HUDEP-2 (cell line): ENCODE measurements around the gene DYNC1H1.
A peak's percentile ranks its signal among the peaks of the same experiment; 100 is the strongest.
"Not testable (repeated sequence)": the region's sequence is repeated elsewhere in the genome, so short reads cannot be mapped to it uniquely, and the experiment has no call there.

Experiments used
- DNase-seq, 76 experiments: peaks; one replicate each; lab custom pipeline; 2025; ENCODE audit not compliant: unreplicated experiment in 76 of 76; lab: John Stamatoyannopoulos, UW

DYNC1H1 gene

DNA sequence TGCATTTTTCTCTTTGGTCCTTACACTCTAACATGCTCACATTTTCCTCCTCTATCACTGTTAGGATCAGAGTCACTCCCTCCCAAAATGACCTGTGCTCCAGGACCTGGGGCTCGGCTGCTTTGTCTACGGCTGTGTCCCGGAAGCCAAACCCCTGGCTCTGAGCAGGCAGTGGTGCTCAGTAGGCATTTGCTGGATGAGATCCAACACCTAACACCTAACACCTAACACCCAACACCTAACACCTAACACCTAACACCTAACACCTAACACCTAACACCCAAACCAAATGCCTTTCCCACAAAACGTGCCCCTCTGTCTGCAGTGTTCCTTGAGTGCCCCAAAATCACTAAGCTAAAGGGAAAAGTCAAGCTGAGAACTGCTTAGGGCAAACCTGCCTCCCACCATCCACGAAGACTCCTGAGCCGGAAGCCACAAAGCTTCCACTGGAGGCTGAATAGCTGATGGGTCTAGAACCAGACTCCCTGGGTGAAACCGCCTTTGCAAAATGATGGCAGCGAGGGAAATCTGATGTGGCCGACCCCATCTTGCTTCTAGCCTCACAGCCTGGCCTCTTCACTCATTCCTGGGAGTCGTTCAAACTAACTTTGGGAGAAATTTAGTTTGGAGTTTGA is 93.2 kb downstream of the DYNC1H1 start:
- no peak for DNase-seq

DNA sequence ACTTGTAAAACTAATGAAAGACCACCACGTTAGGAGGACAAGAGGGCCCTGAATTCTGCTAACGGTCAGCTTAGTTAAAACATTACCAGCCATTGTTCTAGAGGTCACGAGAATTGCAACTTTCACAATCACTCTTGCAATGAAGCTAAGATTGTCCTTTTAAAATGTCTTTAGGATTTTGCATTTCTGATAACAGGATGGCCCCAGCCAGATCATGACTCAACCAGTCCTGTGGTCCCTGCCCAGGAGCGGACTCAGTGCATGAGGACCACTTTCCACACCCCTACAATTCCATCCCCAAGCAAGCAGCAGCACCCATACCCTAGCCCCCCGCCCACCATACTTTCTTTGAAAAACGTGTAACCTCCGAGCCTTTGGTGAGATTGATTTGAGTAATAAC is 93.8 kb downstream of the DYNC1H1 start:
- no peak for DNase-seq

DNA sequence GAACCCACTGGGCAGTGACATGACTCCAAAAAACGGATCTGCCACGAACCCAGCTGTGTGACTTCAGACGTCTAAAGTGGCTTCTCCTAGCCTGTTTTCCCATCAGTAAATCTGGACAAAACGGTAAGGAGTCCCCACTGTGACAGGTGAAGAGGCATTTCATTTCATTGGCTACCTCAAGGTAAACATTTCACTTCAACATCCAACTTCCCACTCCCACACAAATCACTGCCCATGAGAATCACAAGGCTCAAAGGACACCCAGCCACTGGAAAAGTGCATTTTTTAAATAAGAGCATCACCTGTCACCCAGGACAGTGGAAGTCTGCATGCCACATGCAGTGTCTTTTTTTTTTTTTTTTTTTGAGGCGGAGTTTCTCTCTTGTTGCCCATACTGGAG is 94.6 kb downstream of the DYNC1H1 start:
- no peak for DNase-seq

DNA sequence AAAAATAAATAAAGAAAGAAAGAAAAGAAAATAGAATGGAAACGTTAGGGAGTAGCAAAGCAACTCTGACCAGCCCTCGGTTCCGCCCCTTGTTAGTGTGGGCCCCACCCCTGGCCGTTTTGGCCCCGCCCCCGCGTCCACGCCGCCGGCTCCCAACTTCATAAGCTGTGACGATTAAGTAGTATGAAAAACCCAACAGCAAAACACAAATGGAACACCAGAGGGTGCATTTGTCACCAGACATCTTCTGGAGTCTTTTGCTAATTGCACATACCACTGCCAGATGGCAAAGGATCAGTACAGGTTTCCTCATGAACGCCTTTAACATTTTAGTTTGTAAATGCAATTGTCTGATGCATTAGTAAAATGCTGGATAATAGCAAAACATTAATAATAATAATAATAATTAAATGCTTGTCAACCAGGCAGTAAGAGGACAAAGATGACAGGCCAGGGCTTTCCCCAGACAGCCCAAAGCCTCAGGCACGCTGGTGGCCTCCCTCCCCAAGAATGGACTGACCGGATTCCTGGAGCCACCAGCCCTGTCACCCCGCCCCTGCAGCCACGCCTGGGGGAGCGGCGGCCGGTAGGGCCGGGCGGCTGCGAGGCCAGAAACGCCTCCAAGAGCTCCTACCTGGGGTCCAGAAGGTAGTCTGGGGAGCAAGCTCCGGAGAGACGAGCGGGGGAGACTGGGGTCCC is 98.9 kb downstream of the DYNC1H1 start:
- peak in 74 of 76 experiments; percentile 3 to 95 (median 80) for DNase-seq

GRCh38 chr14:102063808-102064429 is 99.5 kb downstream of the DYNC1H1 start:
- no peak for DNase-seq

DNA sequence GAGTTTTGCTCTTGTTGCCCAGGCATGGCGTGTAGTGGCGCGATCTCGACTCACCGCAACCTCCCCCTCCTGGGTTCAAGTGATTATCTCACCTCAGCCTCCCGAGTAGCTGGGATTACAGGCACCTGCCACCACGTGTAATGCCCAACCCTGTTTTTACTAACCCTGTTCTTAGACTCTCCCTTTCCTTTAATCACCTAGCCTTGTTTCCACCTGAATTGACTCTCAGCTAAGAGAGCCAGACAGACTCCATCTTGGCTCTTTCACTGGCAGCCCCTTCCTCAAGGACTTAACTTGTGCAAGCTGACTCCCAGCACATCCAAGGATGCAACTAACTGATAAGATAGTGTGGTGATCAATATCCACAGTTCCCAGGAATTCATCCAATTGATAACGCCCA is 100.2 kb downstream of the DYNC1H1 start:
- DNase-seq: not testable (repeated sequence)

GRCh38 chr14:102066041-102066451 is 101.7 kb downstream of the DYNC1H1 start:
- no peak for DNase-seq

GRCh38 chr14:102071283-102071998 is 107.1 kb downstream of the DYNC1H1 start:
- DNase-seq: no peak

GRCh38 chr14:102074415-102074964 is 110.1 kb downstream of the DYNC1H1 start:
- no peak for DNase-seq

- no peak for DNase-seq
Measured at GRCh38 chr14:102075155-102075554, 110.8 kb downstream of the DYNC1H1 start.

GRCh38 chr14:102077382-102077709 is 113.0 kb downstream of the DYNC1H1 start:
- DNase-seq: peak in 2 of 76 experiments; percentile 22 to 23

GRCh38 chr14:102078361-102078791 is 114.0 kb downstream of the DYNC1H1 start:
- peak in 1 of 76 experiments; percentile 8 for DNase-seq

DNA sequence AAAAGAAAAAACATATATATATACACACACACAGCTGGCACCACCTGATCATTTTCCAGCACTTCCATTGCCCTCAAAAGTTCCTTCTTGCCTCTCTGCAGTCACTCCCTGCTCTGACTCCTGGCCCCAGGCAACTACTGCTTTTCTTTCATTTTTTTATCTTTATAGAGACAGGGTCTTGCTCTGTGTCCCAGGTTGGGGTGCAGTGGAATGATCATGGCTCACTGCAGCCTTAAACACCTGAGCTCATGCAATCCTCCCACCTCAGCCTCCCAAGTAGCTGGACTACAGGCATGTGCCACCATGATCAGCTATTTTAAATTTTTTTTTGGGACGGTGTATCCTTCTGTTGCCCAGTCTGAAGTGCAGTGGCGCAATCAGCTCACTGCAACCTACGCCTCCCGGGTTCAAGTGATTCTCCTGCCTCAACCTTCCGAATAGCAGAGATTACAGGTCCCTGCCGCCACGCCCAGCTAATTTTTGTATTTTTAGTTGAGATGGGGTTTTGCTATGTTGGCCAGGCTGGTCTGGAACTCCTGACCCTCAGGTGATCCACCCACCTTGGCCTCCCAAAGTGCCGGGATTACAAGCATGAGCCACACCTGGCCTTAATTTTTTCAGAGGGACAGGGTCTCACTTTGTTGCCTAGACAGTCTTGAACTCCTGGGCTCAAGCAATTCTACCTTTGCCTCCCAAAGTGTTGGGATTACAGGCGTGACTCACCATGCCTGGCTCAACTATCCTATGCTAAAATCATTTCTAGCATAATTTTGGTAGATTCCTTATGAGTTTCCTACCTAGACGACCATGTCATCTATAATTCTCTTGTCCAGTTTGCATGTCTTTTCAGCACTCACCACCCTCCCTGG is 114.7 kb downstream of the DYNC1H1 start:
- peak in 1 of 76 experiments; percentile 8 for DNase-seq

DNA sequence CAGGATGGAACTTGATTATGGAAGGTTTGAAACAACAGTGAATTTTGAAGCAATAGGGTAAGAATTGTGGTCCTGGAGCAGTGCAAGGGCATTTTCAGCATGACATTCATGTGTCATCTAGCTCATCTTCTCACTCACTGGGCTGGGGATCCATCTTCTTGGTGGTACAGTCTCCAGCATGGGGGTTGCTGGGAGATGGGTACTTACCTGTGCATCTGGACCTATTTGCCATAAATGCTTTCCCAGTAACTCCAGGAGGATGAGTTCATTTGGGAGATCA is 115.3 kb downstream of the DYNC1H1 start:
- no peak for DNase-seq

- DNase-seq: no peak
Measured at GRCh38 chr14:102080183-102081080, 116.1 kb downstream of the DYNC1H1 start.

DNA sequence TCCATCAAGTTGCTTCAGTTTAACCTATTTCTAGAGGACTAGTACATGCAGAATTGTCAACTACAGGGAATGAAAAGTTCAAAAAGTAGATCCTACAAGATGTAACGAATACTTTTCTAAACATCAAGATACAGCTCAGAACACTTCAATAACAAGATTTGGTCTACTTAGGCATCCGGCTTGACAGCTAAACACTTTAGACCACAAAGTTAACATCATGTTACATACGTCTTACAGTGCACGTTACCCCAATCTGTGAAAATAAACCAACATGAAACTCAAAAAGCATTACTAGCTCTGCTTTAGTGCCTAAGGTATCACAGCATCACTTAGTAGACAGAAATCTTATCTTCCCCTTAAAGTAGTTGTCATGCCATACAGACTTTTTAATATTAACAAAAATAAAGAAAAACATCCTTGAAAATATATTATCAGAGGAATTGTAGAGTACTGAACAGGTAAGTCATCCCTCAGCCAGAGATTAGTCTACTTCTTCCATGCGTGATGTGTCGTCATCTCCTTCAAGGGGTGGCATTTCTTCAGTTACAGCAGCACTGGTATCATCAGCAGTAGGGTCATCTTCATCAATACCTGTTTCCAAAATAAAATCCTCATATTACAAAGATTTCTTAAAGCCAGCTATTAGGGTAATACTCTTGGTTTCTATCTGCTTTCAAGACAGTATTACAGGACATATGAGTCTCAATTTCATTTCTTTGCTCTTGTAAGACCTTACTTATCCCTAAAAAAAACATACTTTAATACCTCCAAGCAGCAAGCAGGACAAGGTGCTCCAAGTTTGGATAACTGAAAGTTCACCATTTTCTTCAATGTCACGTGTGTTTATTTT is 117.1 kb downstream of the DYNC1H1 start:
- no peak for DNase-seq

GRCh38 chr14:102084522-102084921 is 120.1 kb downstream of the DYNC1H1 start:
- DNase-seq: not testable (repeated sequence)

- no peak for DNase-seq
Measured at GRCh38 chr14:102084931-102085330, 120.6 kb downstream of the DYNC1H1 start.
